ENCODE data around the gene ACAA1. TPM values are rescaled to one million over a fixed set of nuclear protein-coding genes. Genes with fewer than 3 reads are reported as not detected.

Gene ACAA1
- total and polyA plus RNA-seq, 10 of the 15 experiments (the other 5 are each of a cell fraction or from before 2014, with no cell fraction given) = 5.7 to 85.4 (median 60.6) TPM

DNA sequence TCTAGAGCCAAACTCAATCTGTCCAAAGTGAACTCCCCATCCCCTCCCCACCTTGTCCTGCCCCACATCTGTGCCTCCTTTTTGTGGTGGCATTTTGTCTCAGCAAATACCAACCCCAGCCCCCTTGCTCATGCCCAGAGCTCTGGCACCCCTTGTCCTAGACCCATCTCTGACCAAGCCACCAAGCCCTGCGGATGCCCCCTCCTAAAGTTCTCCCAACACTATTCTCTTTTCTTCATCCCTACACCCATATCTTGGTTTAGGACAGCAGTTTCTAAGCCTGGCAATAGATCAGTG, 17.7 kb downstream of the ACAA1 start (continued):
- TF ChIP-seq PAX8 (IDR thresholded peaks at IDR 0.05) = no peak
- TF ChIP-seq, protein P1, sequence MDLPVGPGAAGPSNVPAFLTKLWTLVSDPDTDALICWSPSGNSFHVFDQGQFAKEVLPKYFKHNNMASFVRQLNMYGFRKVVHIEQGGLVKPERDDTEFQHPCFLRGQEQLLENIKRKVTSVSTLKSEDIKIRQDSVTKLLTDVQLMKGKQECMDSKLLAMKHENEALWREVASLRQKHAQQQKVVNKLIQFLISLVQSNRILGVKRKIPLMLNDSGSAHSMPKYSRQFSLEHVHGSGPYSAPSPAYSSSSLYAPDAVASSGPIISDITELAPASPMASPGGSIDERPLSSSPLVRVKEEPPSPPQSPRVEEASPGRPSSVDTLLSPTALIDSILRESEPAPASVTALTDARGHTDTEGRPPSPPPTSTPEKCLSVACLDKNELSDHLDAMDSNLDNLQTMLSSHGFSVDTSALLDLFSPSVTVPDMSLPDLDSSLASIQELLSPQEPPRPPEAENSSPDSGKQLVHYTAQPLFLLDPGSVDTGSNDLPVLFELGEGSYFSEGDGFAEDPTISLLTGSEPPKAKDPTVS (IDR thresholded peaks at IDR 0.05; ENCODE audit: low read depth, low read length) = no peak
- TF ChIP-seq ZNF622 (IDR thresholded peaks at IDR 0.05) = no peak
- TF ChIP-seq TARDBP (IDR thresholded peaks at IDR 0.05; ENCODE audit: borderline replicate concordance) = no peak
- no peak for TF ChIP-seq NFYB (IDR thresholded peaks at IDR 0.05; ENCODE audit: insufficient read depth, low read depth, low read length)

DNA sequence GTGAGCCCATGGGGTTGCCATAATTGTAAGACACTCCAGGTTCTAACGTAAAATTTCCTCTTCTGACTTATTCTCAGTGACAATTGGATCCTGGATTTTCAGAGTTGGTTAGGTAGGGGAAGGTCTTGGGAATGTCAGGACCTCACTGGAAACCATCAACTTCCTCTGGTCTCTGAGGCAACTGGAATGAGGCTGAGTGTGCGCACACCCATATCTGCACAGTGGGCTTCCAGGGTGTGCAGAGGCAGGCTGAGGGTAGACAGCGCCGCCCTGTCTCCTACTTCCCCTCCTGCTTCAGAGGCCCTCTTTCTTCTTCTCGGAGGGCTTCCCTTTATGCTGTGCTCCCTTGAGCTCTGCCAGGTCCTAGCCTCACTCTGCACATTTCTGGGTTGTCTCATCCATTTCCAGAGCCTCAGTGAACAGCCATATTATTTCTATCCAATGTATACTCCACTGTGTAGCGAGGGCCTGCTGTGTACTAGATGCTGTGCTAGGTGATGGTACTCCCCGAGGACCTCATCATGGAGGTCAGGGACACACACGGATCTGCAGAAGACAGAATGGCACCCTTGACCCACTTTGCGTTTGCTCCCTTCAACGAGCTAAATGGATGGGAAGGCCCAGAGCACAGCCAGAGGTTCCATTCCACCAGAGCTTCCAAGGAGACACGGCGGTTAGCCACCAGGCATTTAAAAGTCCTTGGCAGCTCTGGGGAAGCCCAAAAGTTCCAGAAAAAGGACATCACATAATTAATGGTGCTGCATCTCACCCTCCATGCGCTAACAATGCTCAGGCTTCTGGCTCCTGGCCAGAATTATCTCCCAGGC, 18.3 kb downstream of the ACAA1 start:
- peaks cover 0 to 14% of the 10 kb centered on the region in 2 experiments; a peak in 3 of 4 replicates for H3K36me3 ChIP-seq (ENCODE audit: control insufficient read depth in 2 of 2, insufficient read depth in 2 of 2, low read length in 1 of 2)
- intact Hi-C loops (cut with micrococcal nuclease; ENCODE audit: unreplicated experiment) = loop anchor here (1.0 to 5.0 kb wide), 5 partner anchors 119 to 362 kb away; partner anchors contain the start of genes SLC22A14 and XYLB
- RAD21 ChIA-PET (ENCODE audit: unreplicated experiment) = interaction anchor here (0.9 to 1.7 kb wide), 7 partner anchors 10 to 361 kb away, joined by 3 to 6 read pairs (median 3); no protein-coding TSS in a partner anchor
- WGBS (ENCODE audit: insufficient coverage, insufficient replicate concordance, low lambda C conversion rate, missing lambda C conversion rate) = 90% methylated on average over 13 of the region's 13 CpGs
- POLR2A ChIA-PET = interaction anchor here (0.6 kb wide), 1 partner anchor 251 kb away, joined by 3 read pairs; no protein-coding TSS in a partner anchor
- no peak overlapping the region for H3K4me2 ChIP-seq (ENCODE audit: control insufficient read depth, insufficient read depth)
- no peak overlapping the region for H3K4me3 ChIP-seq
- no peaks in the 10 kb centered on the region for H3K9me3 ChIP-seq (replicated peaks; ENCODE audit: control insufficient read depth, insufficient read depth, low read length)
- H3K27me3 ChIP-seq (replicated peaks in 1 of 2; ENCODE audit: control insufficient read depth in 2 of 2, insufficient read depth in 2 of 2, low read length in 1 of 2) = no peaks in the 10 kb centered on the region; a peak in 1 of 4 replicates
- no peaks in the 10 kb centered on the region for H3K79me2 ChIP-seq (ENCODE audit: control insufficient read depth, insufficient read depth, low read length)
- ATAC-seq (no peak), DNase-seq (ENCODE audit: low read depth, low spot score) (no peak), FAIRE-seq (no peak)
- no peak overlapping the region for H3K27ac ChIP-seq (ENCODE audit: control insufficient read depth, insufficient read depth)
- H2AFZ ChIP-seq (ENCODE audit: control insufficient read depth, low read depth, low read length) = no peak overlapping the region
- TF ChIP-seq, protein P2, sequence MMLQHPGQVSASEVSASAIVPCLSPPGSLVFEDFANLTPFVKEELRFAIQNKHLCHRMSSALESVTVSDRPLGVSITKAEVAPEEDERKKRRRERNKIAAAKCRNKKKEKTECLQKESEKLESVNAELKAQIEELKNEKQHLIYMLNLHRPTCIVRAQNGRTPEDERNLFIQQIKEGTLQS (IDR thresholded peaks at IDR 0.05; ENCODE audit: borderline replicate concordance, extremely low read depth, low read depth, low read length) = no peak
- TF ChIP-seq, protein P3, sequence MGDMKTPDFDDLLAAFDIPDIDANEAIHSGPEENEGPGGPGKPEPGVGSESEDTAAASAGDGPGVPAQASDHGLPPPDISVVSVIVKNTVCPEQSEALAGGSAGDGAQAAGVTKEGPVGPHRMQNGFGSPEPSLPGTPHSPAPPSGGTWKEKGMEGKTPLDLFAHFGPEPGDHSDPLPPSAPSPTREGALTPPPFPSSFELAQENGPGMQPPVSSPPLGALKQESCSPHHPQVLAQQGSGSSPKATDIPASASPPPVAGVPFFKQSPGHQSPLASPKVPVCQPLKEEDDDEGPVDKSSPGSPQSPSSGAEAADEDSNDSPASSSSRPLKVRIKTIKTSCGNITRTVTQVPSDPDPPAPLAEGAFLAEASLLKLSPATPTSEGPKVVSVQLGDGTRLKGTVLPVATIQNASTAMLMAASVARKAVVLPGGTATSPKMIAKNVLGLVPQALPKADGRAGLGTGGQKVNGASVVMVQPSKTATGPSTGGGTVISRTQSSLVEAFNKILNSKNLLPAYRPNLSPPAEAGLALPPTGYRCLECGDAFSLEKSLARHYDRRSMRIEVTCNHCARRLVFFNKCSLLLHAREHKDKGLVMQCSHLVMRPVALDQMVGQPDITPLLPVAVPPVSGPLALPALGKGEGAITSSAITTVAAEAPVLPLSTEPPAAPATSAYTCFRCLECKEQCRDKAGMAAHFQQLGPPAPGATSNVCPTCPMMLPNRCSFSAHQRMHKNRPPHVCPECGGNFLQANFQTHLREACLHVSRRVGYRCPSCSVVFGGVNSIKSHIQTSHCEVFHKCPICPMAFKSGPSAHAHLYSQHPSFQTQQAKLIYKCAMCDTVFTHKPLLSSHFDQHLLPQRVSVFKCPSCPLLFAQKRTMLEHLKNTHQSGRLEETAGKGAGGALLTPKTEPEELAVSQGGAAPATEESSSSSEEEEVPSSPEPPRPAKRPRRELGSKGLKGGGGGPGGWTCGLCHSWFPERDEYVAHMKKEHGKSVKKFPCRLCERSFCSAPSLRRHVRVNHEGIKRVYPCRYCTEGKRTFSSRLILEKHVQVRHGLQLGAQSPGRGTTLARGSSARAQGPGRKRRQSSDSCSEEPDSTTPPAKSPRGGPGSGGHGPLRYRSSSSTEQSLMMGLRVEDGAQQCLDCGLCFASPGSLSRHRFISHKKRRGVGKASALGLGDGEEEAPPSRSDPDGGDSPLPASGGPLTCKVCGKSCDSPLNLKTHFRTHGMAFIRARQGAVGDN (IDR thresholded peaks at IDR 0.05) = no peak
- no peak for TF ChIP-seq CREM (IDR thresholded peaks at IDR 0.05; ENCODE audit: low read depth)
- H4K20me1 ChIP-seq (ENCODE audit: control insufficient read depth, insufficient read depth) = no peaks in the 10 kb centered on the region
- in situ Hi-C loops (cut with MboI) = loop anchor here (5.0 kb wide), 1 partner anchor 364 kb away; no protein-coding TSS in a partner anchor
- BruUV-seq (replicated peaks) = TSS peak; percentile 46
- peaks cover 6% of the 10 kb centered on the region; the same call in 1 of the 2 replicates for H3K4me1 ChIP-seq (ENCODE audit: control insufficient read depth, insufficient read depth, low read length)
- CTCF ChIA-PET = interaction anchor here (0.7 to 5.7 kb wide), 13 partner anchors 10 to 867 kb away, joined by 3 to 42 read pairs (median 4); partner anchors contain the start of gene DLEC1
- H3K9ac ChIP-seq (ENCODE audit: control insufficient read depth, insufficient read depth, low read length) = no peak overlapping the region
- SMC1A ChIA-PET (ENCODE audit: uncharacterized antibody, unreplicated experiment) = interaction anchor here (0.9 to 4.0 kb wide), 5 partner anchors 10 to 179 kb away, joined by 3 to 20 read pairs (median 3); partner anchors contain the start of gene SLC22A14

Measured in GM12878 (cell line).